Panc1 (cell line): ENCODE data around the gene VKORC1.

Experiments
- CTCF ChIP-seq: fragments of 450-650 bp; IDR thresholded peaks from 2 replicates; pipeline ENCODE4 v1.5.1; 2017; ENCODE audit warnings: mild to moderate bottlenecking
- POLR2AphosphoS5 ChIP-seq: IDR thresholded peaks from 2 replicates; pipeline ENCODE4 v1.6.1; 2012; ENCODE audit warnings: mild to moderate bottlenecking, low read depth, low read length, moderate library complexity
- SIN3A ChIP-seq: IDR thresholded peaks from 2 replicates; pipeline ENCODE4 v1.6.1; 2012; ENCODE audit warnings: low read depth, mild to moderate bottlenecking, low read length, moderate library complexity, borderline replicate concordance; ENCODE audit not compliant: insufficient read depth
- TCF7L2 ChIP-seq: IDR thresholded peaks from 2 replicates; pipeline ENCODE4 v1.6.1; 2011; ENCODE audit warnings: mild to moderate bottlenecking, low read depth, low read length, inconsistent platforms
- TF ChIP-seq, protein P1 (sequence below), 2 experiments: IDR thresholded peaks; 2 replicates each; pipeline ENCODE4 v1.6.1; 2011 to 2012; ENCODE audit warnings: low read depth in 2 of 2, control low read depth in 1 of 2, low read length in 1 of 2, mild to moderate bottlenecking in 1 of 2, moderate library complexity in 1 of 2; ENCODE audit not compliant: insufficient read depth in 1 of 2

DNA sequence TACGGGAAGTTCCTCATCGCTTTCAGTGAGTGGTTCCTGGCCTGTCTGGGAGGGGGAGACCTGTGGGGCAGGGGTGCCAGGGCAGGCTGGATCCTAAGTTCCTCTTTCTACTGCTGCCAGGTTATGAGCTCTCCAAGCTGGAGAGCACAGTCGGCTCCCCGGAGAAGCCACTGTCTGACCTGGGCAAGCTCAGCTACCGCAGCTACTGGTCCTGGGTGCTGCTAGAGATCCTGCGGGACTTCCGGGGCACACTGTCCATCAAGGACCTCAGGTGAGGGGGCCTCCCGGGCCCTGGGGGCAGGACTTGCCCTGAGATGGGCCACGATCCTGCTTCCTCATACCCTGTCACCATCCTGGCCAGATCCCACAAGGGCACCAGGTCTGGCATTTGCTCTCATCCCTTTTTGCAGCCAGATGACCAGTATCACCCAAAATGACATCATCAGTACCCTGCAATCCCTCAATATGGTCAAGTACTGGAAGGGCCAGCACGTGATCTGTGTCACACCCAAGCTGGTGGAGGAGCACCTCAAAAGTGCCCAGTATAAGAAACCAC is 35.8 kb upstream of the VKORC1 start:
- no peak for TF ChIP-seq CTCF
- no peak for TF ChIP-seq POLR2AphosphoS5
- TF ChIP-seq, protein P1, sequence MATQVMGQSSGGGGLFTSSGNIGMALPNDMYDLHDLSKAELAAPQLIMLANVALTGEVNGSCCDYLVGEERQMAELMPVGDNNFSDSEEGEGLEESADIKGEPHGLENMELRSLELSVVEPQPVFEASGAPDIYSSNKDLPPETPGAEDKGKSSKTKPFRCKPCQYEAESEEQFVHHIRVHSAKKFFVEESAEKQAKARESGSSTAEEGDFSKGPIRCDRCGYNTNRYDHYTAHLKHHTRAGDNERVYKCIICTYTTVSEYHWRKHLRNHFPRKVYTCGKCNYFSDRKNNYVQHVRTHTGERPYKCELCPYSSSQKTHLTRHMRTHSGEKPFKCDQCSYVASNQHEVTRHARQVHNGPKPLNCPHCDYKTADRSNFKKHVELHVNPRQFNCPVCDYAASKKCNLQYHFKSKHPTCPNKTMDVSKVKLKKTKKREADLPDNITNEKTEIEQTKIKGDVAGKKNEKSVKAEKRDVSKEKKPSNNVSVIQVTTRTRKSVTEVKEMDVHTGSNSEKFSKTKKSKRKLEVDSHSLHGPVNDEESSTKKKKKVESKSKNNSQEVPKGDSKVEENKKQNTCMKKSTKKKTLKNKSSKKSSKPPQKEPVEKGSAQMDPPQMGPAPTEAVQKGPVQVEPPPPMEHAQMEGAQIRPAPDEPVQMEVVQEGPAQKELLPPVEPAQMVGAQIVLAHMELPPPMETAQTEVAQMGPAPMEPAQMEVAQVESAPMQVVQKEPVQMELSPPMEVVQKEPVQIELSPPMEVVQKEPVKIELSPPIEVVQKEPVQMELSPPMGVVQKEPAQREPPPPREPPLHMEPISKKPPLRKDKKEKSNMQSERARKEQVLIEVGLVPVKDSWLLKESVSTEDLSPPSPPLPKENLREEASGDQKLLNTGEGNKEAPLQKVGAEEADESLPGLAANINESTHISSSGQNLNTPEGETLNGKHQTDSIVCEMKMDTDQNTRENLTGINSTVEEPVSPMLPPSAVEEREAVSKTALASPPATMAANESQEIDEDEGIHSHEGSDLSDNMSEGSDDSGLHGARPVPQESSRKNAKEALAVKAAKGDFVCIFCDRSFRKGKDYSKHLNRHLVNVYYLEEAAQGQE (IDR thresholded peaks at IDR 0.05; ENCODE audit: insufficient read depth in 1 of 2, low read depth in 2 of 2, low read length in 1 of 2), result no peak
- no peak for TF ChIP-seq TCF7L2
- no peak for TF ChIP-seq SIN3A
